Endodermal cell (in vitro differentiated cells): ENCODE measurements around the gene NEDD8. TPM values are rescaled to one million over a fixed set of nuclear protein-coding genes. Genes with fewer than 3 reads are reported as not detected.

Source experiments
- DNase-seq: peaks from one replicate; pipeline ENCODE4 v3.0.0-alpha.2; 2017
- H3K27ac ChIP-seq: 2 replicates; pipeline ENCODE4 v1.5.1; 2013; ENCODE audit warnings: mild to moderate bottlenecking, low read depth, low read length, moderate library complexity
- H3K27me3 ChIP-seq: 2 replicates; pipeline ENCODE4 v1.6.1; 2013; ENCODE audit warnings: mild to moderate bottlenecking, low read length, moderate library complexity; ENCODE audit not compliant: insufficient read depth, control insufficient read depth, poor library complexity, severe bottlenecking
- H3K36me3 ChIP-seq: 2 replicates; pipeline ENCODE4 v1.7.0; 2013; ENCODE audit warnings: mild to moderate bottlenecking, low read length, moderate library complexity; ENCODE audit not compliant: control insufficient read depth, insufficient read depth
- H3K4me1 ChIP-seq: one replicate; pipeline ENCODE4 v1.7.0; 2013; ENCODE audit warnings: low read length; ENCODE audit not compliant: control insufficient read depth, insufficient read depth
- H3K4me3 ChIP-seq: 2 replicates; pipeline ENCODE4 v1.5.1; 2013; ENCODE audit warnings: mild to moderate bottlenecking, low read length, moderate library complexity
- H3K9ac ChIP-seq: 2 replicates; pipeline ENCODE4 v1.6.1; 2013; ENCODE audit warnings: mild to moderate bottlenecking, low read length, moderate library complexity; ENCODE audit not compliant: poor library complexity, severe bottlenecking; ENCODE audit errors: extremely low read depth
- H3K9me3 ChIP-seq: 2 replicates; pipeline ENCODE4 v1.6.1; 2013; ENCODE audit warnings: mild to moderate bottlenecking, low read length, moderate library complexity; ENCODE audit not compliant: control insufficient read depth
- H3K27ac Mint-ChIP-seq: 2 replicates; pipeline ENCODE4 v1.8.0; 2020; ENCODE audit warnings: mixed read lengths
- H3K27me3 Mint-ChIP-seq: 2 replicates; pipeline ENCODE4 v1.8.0; 2021; ENCODE audit warnings: mild to moderate bottlenecking, mixed read lengths; ENCODE audit not compliant: insufficient read depth
- H3K36me3 Mint-ChIP-seq: 2 replicates; pipeline ENCODE4 v1.8.0; 2020; ENCODE audit warnings: low read depth, mixed read lengths
- H3K4me1 Mint-ChIP-seq: 2 replicates; pipeline ENCODE4 v1.8.0; 2020; ENCODE audit warnings: mixed read lengths
- H3K4me3 Mint-ChIP-seq: 2 replicates; pipeline ENCODE4 v1.8.0; 2020; ENCODE audit warnings: mild to moderate bottlenecking, moderate library complexity, mixed read lengths
- H3K9me3 Mint-ChIP-seq: 2 replicates; pipeline ENCODE4 v1.8.0; 2020; ENCODE audit warnings: mild to moderate bottlenecking, mixed read lengths
- CTCF ChIP-seq: fragments of 200-600 bp; sonication (generic); conservative IDR thresholded peaks from 2 replicates; pipeline ENCODE4 v1.5.0; 2021; ENCODE audit warnings: antibody characterized with exemption, mild to moderate bottlenecking
- WGBS, 2 experiments: methylation state at CpG; one replicate each; pipeline versions ENCODE4 v1.1.5 to v1.1.7; 2013; ENCODE audit warnings: missing lambda C conversion rate in 2 of 2, mixed read lengths in 1 of 2; ENCODE audit not compliant: insufficient coverage in 1 of 2, insufficient read length in 1 of 2; 5-methylcytosine and 5-hydroxymethylcytosine counted together
- total RNA-seq, 2 donors: library from RNA; stranded (reverse); fragmentation: NEBNext Ultra II Directional in 1 of 2; extraction: Animal tissue kit (Norgen Biotek cat#: 25700) in 1 of 2; gene quantifications; 2 replicates in 1 of 2; 3 replicates in 1 of 2; pipeline ENCODE4 v1.2.1, GENCODE V29; 2021

NEDD8 gene
- total RNA-seq, 2 donors from 2014 or later: 210 to 267 TPM

- peaks cover 1% of the 10 kb centered on the region for H3K36me3 Mint-ChIP-seq
- no peaks in the 10 kb centered on the region for H3K27me3 ChIP-seq
- H3K4me3 Mint-ChIP-seq: no peak overlapping the region
- DNase-seq: no peak
- no peaks in the 10 kb centered on the region for H3K4me1 Mint-ChIP-seq
- no peaks in the 10 kb centered on the region for H3K9me3 ChIP-seq
- no peak overlapping the region for H3K9ac ChIP-seq
- no peaks in the 10 kb centered on the region for H3K4me1 ChIP-seq
- 85 to 89% methylated on average over 4 to 16 of the region's 16 CpGs for WGBS, 2 experiments
- no peaks in the 10 kb centered on the region for H3K9me3 Mint-ChIP-seq
- no peaks in the 10 kb centered on the region for H3K36me3 ChIP-seq
- H3K4me3 ChIP-seq: no peak overlapping the region
- H3K27ac Mint-ChIP-seq: no peak overlapping the region
- no peak for TF ChIP-seq CTCF
- no peaks in the 10 kb centered on the region for H3K27me3 Mint-ChIP-seq
- no peak overlapping the region for H3K27ac ChIP-seq
Observed at GRCh38 chr14:24260026-24260779, 28.0 kb upstream of the NEDD8 start.

DNA sequence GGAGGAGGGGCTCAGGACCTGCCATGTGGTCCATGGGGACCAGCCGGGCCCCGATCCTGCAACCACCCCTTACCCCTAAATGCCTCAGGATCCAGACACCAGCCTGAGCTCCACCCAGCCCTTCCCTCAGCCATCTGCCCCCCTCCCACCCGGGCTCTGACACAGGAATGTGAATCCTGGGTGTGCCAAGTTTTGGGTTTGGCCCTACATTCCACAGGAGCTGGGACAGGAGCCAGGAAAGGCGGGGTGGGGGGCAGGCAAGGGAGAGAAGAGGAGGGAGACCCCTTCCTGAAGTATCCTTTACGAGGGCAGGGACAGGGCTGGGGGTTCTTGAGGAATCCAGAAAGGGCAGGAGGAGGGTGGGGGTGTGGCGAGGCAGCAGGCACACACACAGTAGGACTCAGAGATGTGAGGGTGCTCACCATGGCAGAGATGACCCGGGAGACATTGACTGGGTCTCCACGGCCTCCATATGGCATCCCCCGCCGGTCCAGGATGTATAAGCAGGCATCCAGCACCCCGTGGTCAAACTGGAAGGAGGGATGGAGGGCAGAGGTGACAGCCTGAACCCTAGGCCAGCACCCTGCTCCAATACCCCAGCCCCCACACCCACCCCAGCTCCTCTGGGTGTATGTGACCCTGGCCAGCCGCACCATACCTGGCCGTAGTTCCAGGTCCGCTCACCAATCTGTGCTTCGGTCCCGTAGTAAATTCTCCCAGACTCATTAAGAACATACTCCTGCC lies 27.3 kb upstream of the NEDD8 start:
- no peak for TF ChIP-seq CTCF
- Histone ChIP-seq H3K4me1 (no peaks in the 10 kb centered on the region), H3K9me3 (no peaks in the 10 kb centered on the region), H3K27me3 (no peaks in the 10 kb centered on the region), H3K36me3 (no peaks in the 10 kb centered on the region), H3K9ac (no peak overlapping the region), H3K4me3 (no peak overlapping the region), H3K27ac (no peak overlapping the region)
- H3K9me3 Mint-ChIP-seq: no peaks in the 10 kb centered on the region
- no peak for DNase-seq
- no peaks in the 10 kb centered on the region for H3K4me1 Mint-ChIP-seq
- no peak overlapping the region for H3K27ac Mint-ChIP-seq
- peaks cover 3% of the 10 kb centered on the region for H3K36me3 Mint-ChIP-seq
- no peak overlapping the region for H3K4me3 Mint-ChIP-seq
- H3K27me3 Mint-ChIP-seq: no peaks in the 10 kb centered on the region
- 89 to 90% methylated on average over 9 to 14 of the region's 16 CpGs for WGBS, 2 experiments

- H3K9me3 ChIP-seq: no peaks in the 10 kb centered on the region
- no peaks in the 10 kb centered on the region for H3K36me3 ChIP-seq
- no peak overlapping the region for H3K4me3 ChIP-seq
- H3K4me3 Mint-ChIP-seq: no peak overlapping the region
- H3K27me3 Mint-ChIP-seq: no peaks in the 10 kb centered on the region
- no peak overlapping the region for H3K27ac ChIP-seq
- no peaks in the 10 kb centered on the region for H3K9me3 Mint-ChIP-seq
- peaks cover 4% of the 10 kb centered on the region for H3K36me3 Mint-ChIP-seq
- H3K9ac ChIP-seq: no peak overlapping the region
- no peak for DNase-seq
- no peak for TF ChIP-seq CTCF
- no peaks in the 10 kb centered on the region for H3K4me1 Mint-ChIP-seq
- H3K27ac Mint-ChIP-seq: peak overlapping the region; percentile 9
- 84 to 92% methylated on average over 14 to 18 of the region's 18 CpGs for WGBS, 2 experiments
- H3K4me1 ChIP-seq: no peaks in the 10 kb centered on the region
- H3K27me3 ChIP-seq: no peaks in the 10 kb centered on the region
Observed at GRCh38 chr14:24258548-24259265, 26.5 kb upstream of the NEDD8 start.
